ENCODE results near the gene METTL4.
"Not testable (repeated sequence)": the region's sequence is repeated elsewhere in the genome, so short reads cannot be mapped to it uniquely, and the experiment has no call there.

Gene METTL4

GRCh38 chr18:2547477-2548087 is 23.7 kb downstream of the METTL4 start:
- Mint-ChIP-seq H3K4me1 (ENCODE audit: low read depth) (no peaks in the 10 kb centered on the region), H3K27me3 (ENCODE audit: low read depth) (no peaks in the 10 kb centered on the region), H3K4me3 (no peak overlapping the region), H3K27ac (no peak overlapping the region), H3K9me3 (no peaks in the 10 kb centered on the region), H3K36me3 (ENCODE audit: low read depth) (peaks cover 15% of the 10 kb centered on the region)
- no peak for DNase-seq (ENCODE audit: low spot score)

GRCh38 chr18:2545155-2545554 is 26.1 kb downstream of the METTL4 start:
- peaks cover 6% of the 10 kb centered on the region for H3K36me3 Mint-ChIP-seq (ENCODE audit: low read depth)
- H3K27me3 Mint-ChIP-seq (ENCODE audit: low read depth): no peaks in the 10 kb centered on the region

GRCh38 chr18:2541925-2542563 is 29.3 kb downstream of the METTL4 start:
- not testable (repeated sequence) for H3K9me3 Mint-ChIP-seq; DNase-seq (ENCODE audit: low spot score); H3K27me3 Mint-ChIP-seq (ENCODE audit: low read depth); H3K4me1 Mint-ChIP-seq (ENCODE audit: low read depth); H3K4me3 Mint-ChIP-seq; H3K36me3 Mint-ChIP-seq (ENCODE audit: low read depth); H3K27ac Mint-ChIP-seq

More at GRCh38 chr18:2545155-2545554, 26.1 kb downstream of the METTL4 start:
- H3K4me1 Mint-ChIP-seq (ENCODE audit: low read depth): no peaks in the 10 kb centered on the region
- H3K9me3 Mint-ChIP-seq: no peaks in the 10 kb centered on the region
- no peak overlapping the region for H3K4me3 Mint-ChIP-seq
- DNase-seq (ENCODE audit: low spot score): no peak
- no peak overlapping the region for H3K27ac Mint-ChIP-seq

- Mint-ChIP-seq H3K27ac (no peak overlapping the region), H3K27me3 (ENCODE audit: low read depth) (no peaks in the 10 kb centered on the region), H3K36me3 (ENCODE audit: low read depth) (peaks cover 9% of the 10 kb centered on the region), H3K4me1 (ENCODE audit: low read depth) (no peaks in the 10 kb centered on the region), H3K4me3 (no peak overlapping the region), H3K9me3 (no peaks in the 10 kb centered on the region)
- no peak for DNase-seq (ENCODE audit: low spot score)
These were observed 30.7 kb downstream of the METTL4 start for GRCh38 chr18:2540575-2540974.

GRCh38 chr18:2538844-2539243 is 32.5 kb downstream of the METTL4 start:
- Mint-ChIP-seq H3K9me3 (no peaks in the 10 kb centered on the region), H3K27me3 (ENCODE audit: low read depth) (no peaks in the 10 kb centered on the region), H3K4me3 (no peak overlapping the region), H3K4me1 (ENCODE audit: low read depth) (no peaks in the 10 kb centered on the region), H3K27ac (no peak overlapping the region), H3K36me3 (ENCODE audit: low read depth) (peaks cover 11% of the 10 kb centered on the region)
- no peak for DNase-seq (ENCODE audit: low spot score)

- no peak overlapping the region for H3K4me3 Mint-ChIP-seq
- H3K4me1 Mint-ChIP-seq (ENCODE audit: low read depth): no peaks in the 10 kb centered on the region
- no peaks in the 10 kb centered on the region for H3K27me3 Mint-ChIP-seq (ENCODE audit: low read depth)
- no peaks in the 10 kb centered on the region for H3K9me3 Mint-ChIP-seq
- no peak for DNase-seq (ENCODE audit: low spot score)
- H3K27ac Mint-ChIP-seq: no peak overlapping the region
- H3K36me3 Mint-ChIP-seq (ENCODE audit: low read depth): peaks cover 11% of the 10 kb centered on the region
These were observed 33.1 kb downstream of the METTL4 start for GRCh38 chr18:2538236-2538635.

- peaks cover 11% of the 10 kb centered on the region for H3K36me3 Mint-ChIP-seq (ENCODE audit: low read depth)
- H3K27ac Mint-ChIP-seq: no peak overlapping the region
- H3K4me3 Mint-ChIP-seq: no peak overlapping the region
- no peak for DNase-seq (ENCODE audit: low spot score)
- no peaks in the 10 kb centered on the region for H3K4me1 Mint-ChIP-seq (ENCODE audit: low read depth)
- no peaks in the 10 kb centered on the region for H3K9me3 Mint-ChIP-seq
- H3K27me3 Mint-ChIP-seq (ENCODE audit: low read depth): no peaks in the 10 kb centered on the region
These were observed 34.0 kb downstream of the METTL4 start for GRCh38 chr18:2537296-2537695.

- Mint-ChIP-seq H3K4me1 (ENCODE audit: low read depth) (no peaks in the 10 kb centered on the region), H3K36me3 (ENCODE audit: low read depth) (peaks cover 11% of the 10 kb centered on the region), H3K4me3 (no peak overlapping the region), H3K27ac (no peak overlapping the region), H3K27me3 (ENCODE audit: low read depth) (no peaks in the 10 kb centered on the region), H3K9me3 (no peaks in the 10 kb centered on the region)
- DNase-seq (ENCODE audit: low spot score): no peak
These were observed 34.8 kb downstream of the METTL4 start for GRCh38 chr18:2536493-2536892.

GRCh38 chr18:2536063-2536462 is 35.2 kb downstream of the METTL4 start:
- no peak overlapping the region for H3K27ac Mint-ChIP-seq
- H3K4me3 Mint-ChIP-seq: no peak overlapping the region
- DNase-seq (ENCODE audit: low spot score): no peak
- H3K36me3 Mint-ChIP-seq (ENCODE audit: low read depth): peaks cover 11% of the 10 kb centered on the region
- no peaks in the 10 kb centered on the region for H3K4me1 Mint-ChIP-seq (ENCODE audit: low read depth)
- H3K9me3 Mint-ChIP-seq: no peaks in the 10 kb centered on the region
- H3K27me3 Mint-ChIP-seq (ENCODE audit: low read depth): no peaks in the 10 kb centered on the region

- Mint-ChIP-seq H3K4me1 (ENCODE audit: low read depth) (no peaks in the 10 kb centered on the region), H3K27ac (no peak overlapping the region), H3K36me3 (ENCODE audit: low read depth) (peaks cover 11% of the 10 kb centered on the region), H3K4me3 (no peak overlapping the region), H3K27me3 (ENCODE audit: low read depth) (no peaks in the 10 kb centered on the region), H3K9me3 (no peaks in the 10 kb centered on the region)
- DNase-seq (ENCODE audit: low spot score): no peak
These were observed 35.8 kb downstream of the METTL4 start for GRCh38 chr18:2535419-2535910.

GRCh38 chr18:2534906-2535305 is 36.4 kb downstream of the METTL4 start:
- Mint-ChIP-seq H3K4me1 (ENCODE audit: low read depth) (no peaks in the 10 kb centered on the region), H3K36me3 (ENCODE audit: low read depth) (peaks cover 11% of the 10 kb centered on the region), H3K27ac (no peak overlapping the region), H3K9me3 (no peaks in the 10 kb centered on the region), H3K27me3 (ENCODE audit: low read depth) (no peaks in the 10 kb centered on the region), H3K4me3 (no peak overlapping the region)
- no peak for DNase-seq (ENCODE audit: low spot score)

GRCh38 chr18:2532797-2533196 is 38.5 kb downstream of the METTL4 start:
- DNase-seq (ENCODE audit: low spot score): no peak
- Mint-ChIP-seq H3K4me1 (ENCODE audit: low read depth) (no peaks in the 10 kb centered on the region), H3K27ac (no peak overlapping the region), H3K4me3 (no peak overlapping the region), H3K27me3 (ENCODE audit: low read depth) (no peaks in the 10 kb centered on the region), H3K36me3 (ENCODE audit: low read depth) (peaks cover 9% of the 10 kb centered on the region), H3K9me3 (no peaks in the 10 kb centered on the region)

GRCh38 chr18:2531751-2532150 is 39.6 kb downstream of the METTL4 start:
- no peak overlapping the region for H3K4me3 Mint-ChIP-seq
- no peak overlapping the region for H3K27ac Mint-ChIP-seq
- peaks cover 6% of the 10 kb centered on the region for H3K36me3 Mint-ChIP-seq (ENCODE audit: low read depth)
- no peaks in the 10 kb centered on the region for H3K27me3 Mint-ChIP-seq (ENCODE audit: low read depth)
- no peaks in the 10 kb centered on the region for H3K9me3 Mint-ChIP-seq
- no peak for DNase-seq (ENCODE audit: low spot score)
- no peaks in the 10 kb centered on the region for H3K4me1 Mint-ChIP-seq (ENCODE audit: low read depth)

- Mint-ChIP-seq H3K4me3 (no peak overlapping the region), H3K9me3 (no peaks in the 10 kb centered on the region), H3K27me3 (ENCODE audit: low read depth) (no peaks in the 10 kb centered on the region), H3K27ac (no peak overlapping the region), H3K4me1 (ENCODE audit: low read depth) (no peaks in the 10 kb centered on the region), H3K36me3 (ENCODE audit: low read depth) (no peaks in the 10 kb centered on the region)
- DNase-seq (ENCODE audit: low spot score): no peak
These were observed 42.2 kb downstream of the METTL4 start for GRCh38 chr18:2529154-2529553.

GRCh38 chr18:2526329-2526728 is 45.0 kb downstream of the METTL4 start:
- no peaks in the 10 kb centered on the region for H3K4me1 Mint-ChIP-seq (ENCODE audit: low read depth)
- no peak for DNase-seq (ENCODE audit: low spot score)
- H3K4me3 Mint-ChIP-seq: no peak overlapping the region
- H3K27ac Mint-ChIP-seq: no peak overlapping the region
- no peaks in the 10 kb centered on the region for H3K36me3 Mint-ChIP-seq (ENCODE audit: low read depth)
- no peaks in the 10 kb centered on the region for H3K9me3 Mint-ChIP-seq
- H3K27me3 Mint-ChIP-seq (ENCODE audit: low read depth): no peaks in the 10 kb centered on the region

All from T-helper 2 cell treated with Interferon-gamma antibody and Interleukin-4, amounts not matched to agents 5 μg/mL and 100 μg/mL, for 36 hours (primary cell).